Measurements from ENCODE around the gene PRB3. TPM values are rescaled to one million over a fixed set of nuclear protein-coding genes. Genes with fewer than 3 reads are reported as not detected.
A peak's percentile ranks its signal among the peaks of the same experiment; 100 is the strongest.

Gene PRB3
- total RNA-seq, 1 donor from 2014 or later, result not detected

DNA sequence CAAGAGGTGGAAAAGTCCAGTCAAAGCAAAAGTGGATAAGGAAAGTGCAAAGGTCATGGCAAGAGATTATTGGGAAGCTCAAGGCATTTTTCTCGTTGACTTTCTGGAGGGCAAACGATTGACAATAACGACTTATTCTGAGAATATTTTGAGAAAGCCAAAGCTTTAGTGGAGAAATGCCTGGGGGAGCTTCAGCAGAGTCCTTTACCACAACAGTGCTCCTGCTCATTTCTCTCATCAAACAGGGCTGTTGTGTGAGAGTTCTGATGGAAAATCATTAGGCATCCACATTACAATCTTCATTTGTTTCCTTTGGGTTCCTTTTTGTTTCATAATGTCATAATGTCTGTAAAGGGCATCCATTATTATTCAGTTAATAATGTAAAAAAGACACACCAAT, 26.9 kb downstream of the PRB3 start:
- Mint-ChIP-seq H3K27me3 (no peaks in the 10 kb centered on the region), H3K4me3 (no peak overlapping the region), H3K9me3 (no peaks in the 10 kb centered on the region), H3K36me3 (no peaks in the 10 kb centered on the region), H3K4me1 (ENCODE audit: unreplicated experiment) (no peaks in the 10 kb centered on the region), H3K27ac (no peak overlapping the region)
- TF ChIP-seq, protein P1, sequence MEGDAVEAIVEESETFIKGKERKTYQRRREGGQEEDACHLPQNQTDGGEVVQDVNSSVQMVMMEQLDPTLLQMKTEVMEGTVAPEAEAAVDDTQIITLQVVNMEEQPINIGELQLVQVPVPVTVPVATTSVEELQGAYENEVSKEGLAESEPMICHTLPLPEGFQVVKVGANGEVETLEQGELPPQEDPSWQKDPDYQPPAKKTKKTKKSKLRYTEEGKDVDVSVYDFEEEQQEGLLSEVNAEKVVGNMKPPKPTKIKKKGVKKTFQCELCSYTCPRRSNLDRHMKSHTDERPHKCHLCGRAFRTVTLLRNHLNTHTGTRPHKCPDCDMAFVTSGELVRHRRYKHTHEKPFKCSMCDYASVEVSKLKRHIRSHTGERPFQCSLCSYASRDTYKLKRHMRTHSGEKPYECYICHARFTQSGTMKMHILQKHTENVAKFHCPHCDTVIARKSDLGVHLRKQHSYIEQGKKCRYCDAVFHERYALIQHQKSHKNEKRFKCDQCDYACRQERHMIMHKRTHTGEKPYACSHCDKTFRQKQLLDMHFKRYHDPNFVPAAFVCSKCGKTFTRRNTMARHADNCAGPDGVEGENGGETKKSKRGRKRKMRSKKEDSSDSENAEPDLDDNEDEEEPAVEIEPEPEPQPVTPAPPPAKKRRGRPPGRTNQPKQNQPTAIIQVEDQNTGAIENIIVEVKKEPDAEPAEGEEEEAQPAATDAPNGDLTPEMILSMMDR (conservative IDR thresholded peaks at IDR 0.05), result no peak
- no peak for DNase-seq (ENCODE audit: extremely low spot score, unreplicated experiment)

DNA sequence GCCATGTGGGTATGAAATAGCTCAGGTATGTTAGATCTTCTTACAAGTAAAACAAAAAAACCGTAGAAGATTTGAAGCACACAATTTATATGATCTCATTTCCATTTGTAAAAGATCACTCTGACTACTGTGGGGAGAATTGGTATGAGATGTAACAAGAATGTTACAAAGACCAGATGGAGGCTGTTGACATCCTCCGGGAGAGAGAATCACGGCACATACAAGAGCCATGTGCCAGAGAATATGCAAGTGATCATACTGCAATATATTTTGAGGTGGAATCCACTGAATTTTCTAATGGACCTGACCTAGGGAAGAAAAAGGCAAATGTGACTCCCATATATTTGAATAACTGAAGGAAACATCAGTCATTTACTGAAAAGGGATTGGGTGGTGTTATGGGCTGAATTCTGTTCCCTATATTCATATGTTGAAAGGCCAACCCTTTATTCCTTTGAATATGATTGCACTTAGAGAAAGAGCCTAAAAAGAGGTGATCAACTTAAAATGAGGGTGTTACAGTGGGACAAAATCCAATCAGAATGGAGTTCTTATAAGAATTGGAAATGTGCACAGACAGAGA, 29.1 kb downstream of the PRB3 start:
- no peaks in the 10 kb centered on the region for H3K9me3 Mint-ChIP-seq
- no peak overlapping the region for H3K4me3 Mint-ChIP-seq
- no peak for DNase-seq (ENCODE audit: extremely low spot score, unreplicated experiment)
- TF ChIP-seq, protein P1 (conservative IDR thresholded peaks at IDR 0.05), result no peak
- no peaks in the 10 kb centered on the region for H3K27me3 Mint-ChIP-seq
- no peaks in the 10 kb centered on the region for H3K4me1 Mint-ChIP-seq (ENCODE audit: unreplicated experiment)
- no peak overlapping the region for H3K27ac Mint-ChIP-seq
- no peaks in the 10 kb centered on the region for H3K36me3 Mint-ChIP-seq

DNA sequence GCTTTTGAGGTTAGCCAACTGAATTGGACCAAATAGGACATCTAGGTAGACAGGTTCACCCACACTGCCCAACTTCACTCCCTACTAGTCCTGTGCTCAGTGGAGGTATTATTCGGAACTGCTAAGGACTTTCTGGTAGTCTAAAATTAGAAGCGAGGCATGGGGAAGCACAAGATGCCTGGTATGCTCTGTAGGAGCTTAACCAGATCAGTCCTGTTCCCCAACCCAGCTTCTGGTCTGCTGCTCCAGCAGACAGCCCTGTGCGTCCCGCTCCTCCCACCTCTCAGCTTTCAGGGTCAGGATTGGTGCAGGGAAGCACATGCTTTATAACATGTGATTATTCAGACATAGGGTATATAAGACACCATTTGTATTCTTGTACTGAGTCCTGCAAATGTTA, 31.2 kb downstream of the PRB3 start:
- no peak for DNase-seq (ENCODE audit: extremely low spot score, unreplicated experiment)
- no peaks in the 10 kb centered on the region for H3K27me3 Mint-ChIP-seq
- H3K4me3 Mint-ChIP-seq, result no peak overlapping the region
- H3K4me1 Mint-ChIP-seq (ENCODE audit: unreplicated experiment), result no peaks in the 10 kb centered on the region
- H3K9me3 Mint-ChIP-seq, result no peaks in the 10 kb centered on the region
- no peaks in the 10 kb centered on the region for H3K36me3 Mint-ChIP-seq
- H3K27ac Mint-ChIP-seq, result no peak overlapping the region
- TF ChIP-seq, protein P1 (conservative IDR thresholded peaks at IDR 0.05), result no peak

DNA sequence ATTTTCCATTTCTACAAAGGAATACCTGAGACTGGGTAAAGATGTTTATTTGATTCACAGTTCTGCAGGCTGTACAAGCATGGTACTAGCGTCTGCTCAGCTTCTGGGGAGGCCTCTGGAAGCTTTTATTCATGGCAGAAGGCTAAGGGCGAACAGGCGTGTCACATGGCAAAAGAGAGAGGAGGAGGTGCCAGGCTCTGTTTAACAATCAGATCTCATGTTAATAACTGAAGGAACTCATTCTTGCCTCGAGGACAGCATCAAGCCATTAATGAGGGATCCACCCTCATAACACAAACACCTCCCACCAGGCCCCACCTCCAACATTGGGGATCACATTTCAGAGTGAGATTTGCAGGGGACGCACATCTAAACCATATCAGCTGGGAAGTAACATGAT, 36.0 kb downstream of the PRB3 start:
- H3K9me3 Mint-ChIP-seq, result no peaks in the 10 kb centered on the region
- H3K27ac Mint-ChIP-seq, result no peak overlapping the region
- TF ChIP-seq, protein P1 (conservative IDR thresholded peaks at IDR 0.05), result no peak
- no peaks in the 10 kb centered on the region for H3K36me3 Mint-ChIP-seq
- no peaks in the 10 kb centered on the region for H3K4me1 Mint-ChIP-seq (ENCODE audit: unreplicated experiment)
- no peak overlapping the region for H3K4me3 Mint-ChIP-seq
- DNase-seq (ENCODE audit: extremely low spot score, unreplicated experiment), result no peak
- H3K27me3 Mint-ChIP-seq, result peaks cover under 1% of the 10 kb centered on the region

DNA sequence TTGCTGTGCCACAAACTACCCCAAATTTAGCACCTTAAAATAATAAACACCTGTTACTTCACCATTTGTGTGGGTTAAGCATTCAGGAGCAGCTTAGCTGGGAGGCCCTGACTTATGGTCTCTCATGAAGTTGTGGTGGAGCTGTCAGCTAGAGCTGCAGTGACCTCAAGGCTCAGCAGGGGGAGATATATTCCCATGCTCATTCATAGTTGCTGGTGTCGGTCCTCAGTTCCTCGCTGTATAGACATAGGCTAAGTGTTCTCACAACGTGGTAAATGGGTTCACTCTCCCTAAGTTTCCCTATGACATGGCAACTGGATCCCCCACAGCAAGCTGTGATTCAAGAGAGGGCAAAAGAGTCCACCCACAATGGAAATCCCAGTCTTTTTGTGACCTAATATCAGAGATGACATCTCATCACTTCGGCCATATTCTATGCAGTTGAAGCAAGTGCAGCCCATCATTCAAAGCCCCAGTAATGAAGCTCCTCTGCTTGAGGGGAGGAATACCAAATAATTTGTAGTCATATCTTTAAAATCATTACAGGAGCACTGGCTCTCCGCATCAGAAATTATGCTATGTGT, 41.1 kb downstream of the PRB3 start:
- H3K4me1 Mint-ChIP-seq (ENCODE audit: unreplicated experiment), result no peaks in the 10 kb centered on the region
- H3K4me3 Mint-ChIP-seq, result no peak overlapping the region
- no peaks in the 10 kb centered on the region for H3K9me3 Mint-ChIP-seq

More for the DNA sequence above, 41.1 kb downstream of the PRB3 start:
- Mint-ChIP-seq H3K27ac (no peak overlapping the region), H3K36me3 (no peaks in the 10 kb centered on the region), H3K27me3 (peaks cover 23% of the 10 kb centered on the region)
- TF ChIP-seq, protein P1 (conservative IDR thresholded peaks at IDR 0.05), result peak; percentile 77
- no peak for DNase-seq (ENCODE audit: extremely low spot score, unreplicated experiment)

All from type B pancreatic cell (in vitro differentiated cells).